A673 (cell line): ENCODE results near the gene NDUFA5.
"Not testable (repeated sequence)": the region's sequence is repeated elsewhere in the genome, so short reads cannot be mapped to it uniquely, and the experiment has no call there.

Source experiments
- CTCF ChIP-seq: fragments of 300-800, 200-600 bp; sonication (generic); conservative IDR thresholded peaks from 2 replicates; pipeline ENCODE4 v1.5.1; 2017; ENCODE audit warnings: low read depth, mild to moderate bottlenecking, antibody characterized with exemption, low read length, moderate library complexity, mixed read lengths
- EZH2 ChIP-seq: fragments of 200-600 bp; sonication (generic); IDR thresholded peaks from 2 replicates; pipeline ENCODE4 v1.6.1; 2017; ENCODE audit warnings: borderline replicate concordance, low read depth, mild to moderate bottlenecking, mixed read lengths, antibody characterized with exemption, low read length; ENCODE audit not compliant: poor library complexity, severe bottlenecking

- not testable (repeated sequence) for TF ChIP-seq CTCF, EZH2
Measured at GRCh38 chr7:123532788-123533552, 24.6 kb downstream of the NDUFA5 start.
